ENCODE measurements around the gene B9D1.

DNA sequence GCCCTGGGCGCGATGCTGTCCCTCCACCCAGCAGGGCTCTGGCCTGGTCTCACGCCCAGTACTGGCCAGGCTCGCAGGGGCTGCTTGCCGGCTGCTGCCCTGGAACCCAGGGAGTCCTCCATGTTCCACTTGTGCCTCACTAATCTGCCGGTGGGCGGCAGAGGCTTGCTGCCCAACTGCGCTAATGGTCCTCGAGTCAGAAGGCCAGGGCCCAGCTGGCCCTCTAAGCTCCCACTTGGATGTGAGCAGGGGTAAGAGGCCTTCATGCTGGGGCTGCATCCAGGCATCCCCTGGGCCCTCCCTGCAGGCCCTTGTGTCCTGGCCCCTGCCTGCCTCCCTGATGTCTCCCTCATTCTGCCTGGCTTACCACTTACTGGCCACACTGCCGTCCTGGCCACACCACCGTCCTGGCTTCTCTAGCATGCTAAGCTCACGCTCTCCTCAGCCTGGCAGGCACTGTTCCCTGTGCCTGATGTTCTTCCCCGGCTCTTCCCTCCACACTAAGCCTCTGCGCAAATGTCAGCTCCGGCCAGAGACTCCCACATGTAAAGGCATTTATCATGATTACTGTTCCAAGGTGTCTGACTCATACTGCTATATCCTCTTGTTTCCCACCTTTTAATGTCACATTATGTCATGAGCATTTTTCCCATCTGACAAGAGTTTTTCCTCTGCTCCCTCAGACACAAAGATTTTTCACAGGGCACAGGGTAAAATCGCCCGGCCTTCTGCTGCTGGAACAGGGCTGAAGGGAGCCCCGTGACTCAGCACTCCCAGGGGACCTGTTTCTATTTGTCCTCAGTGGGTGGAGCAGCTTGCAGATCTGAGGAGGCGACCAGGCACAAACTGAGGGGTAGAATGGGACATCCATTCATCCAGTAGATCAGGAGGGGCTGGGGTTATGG, 15.9 kb downstream of the B9D1 start:
- TF ChIP-seq, protein P1, sequence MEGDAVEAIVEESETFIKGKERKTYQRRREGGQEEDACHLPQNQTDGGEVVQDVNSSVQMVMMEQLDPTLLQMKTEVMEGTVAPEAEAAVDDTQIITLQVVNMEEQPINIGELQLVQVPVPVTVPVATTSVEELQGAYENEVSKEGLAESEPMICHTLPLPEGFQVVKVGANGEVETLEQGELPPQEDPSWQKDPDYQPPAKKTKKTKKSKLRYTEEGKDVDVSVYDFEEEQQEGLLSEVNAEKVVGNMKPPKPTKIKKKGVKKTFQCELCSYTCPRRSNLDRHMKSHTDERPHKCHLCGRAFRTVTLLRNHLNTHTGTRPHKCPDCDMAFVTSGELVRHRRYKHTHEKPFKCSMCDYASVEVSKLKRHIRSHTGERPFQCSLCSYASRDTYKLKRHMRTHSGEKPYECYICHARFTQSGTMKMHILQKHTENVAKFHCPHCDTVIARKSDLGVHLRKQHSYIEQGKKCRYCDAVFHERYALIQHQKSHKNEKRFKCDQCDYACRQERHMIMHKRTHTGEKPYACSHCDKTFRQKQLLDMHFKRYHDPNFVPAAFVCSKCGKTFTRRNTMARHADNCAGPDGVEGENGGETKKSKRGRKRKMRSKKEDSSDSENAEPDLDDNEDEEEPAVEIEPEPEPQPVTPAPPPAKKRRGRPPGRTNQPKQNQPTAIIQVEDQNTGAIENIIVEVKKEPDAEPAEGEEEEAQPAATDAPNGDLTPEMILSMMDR (IDR thresholded peaks at IDR 0.05; ENCODE audit: poor library complexity), result no peak
- no peak for TF ChIP-seq EZH2 (IDR thresholded peaks at IDR 0.05; ENCODE audit: borderline replicate concordance)
- no peak for TF ChIP-seq EZH2phosphoT487 (IDR thresholded peaks at IDR 0.05; ENCODE audit: low read depth, severe bottlenecking, unreplicated experiment)
